IMR-90 (cell line): ENCODE results near the gene CKAP2L. TPM values are rescaled to one million over a fixed set of nuclear protein-coding genes. Genes with fewer than 3 reads are reported as not detected.

Source experiments
- ATAC-seq: fragments of 200-7000 bp; cut with Tn5 transposase; 2 replicates; pipeline ENCODE4 v1.9.1; 2020; ENCODE audit warnings: low read depth, mild to moderate bottlenecking, moderate library complexity
- BruUV-seq: library from RNA; stranded (reverse); fragments of 400-500 nt; replicated peaks from 2 replicates; lab custom pipeline; 2021; lab: Mats Ljungman, UMichigan
- CTCF ChIA-PET: fragments of 300-600 bp; formaldehyde crosslinking; extraction: SDS; loops from one replicate; lab custom pipeline; 2021; ENCODE audit warnings: antibody characterized with exemption; lab: Yijun Ruan, JAX
- POLR2A ChIA-PET: fragments of 300-600 bp; sonication (Branson Sonifier 250); formaldehyde crosslinking; loops from one replicate; lab custom pipeline; 2022; ENCODE audit warnings: antibody characterized with exemption; ENCODE audit not compliant: unreplicated experiment; lab: Charles Lee
- DNase-seq: peaks from one replicate; pipeline ENCODE4 v3.0.0; 2013
- H2AFZ ChIP-seq: replicated peaks from 2 replicates; pipeline ENCODE3; 2013; ENCODE audit warnings: low read length, mild to moderate bottlenecking; ENCODE audit not compliant: poor library complexity
- H2AK5ac ChIP-seq: 2 replicates; pipeline ENCODE4 v1.6.1; 2013; ENCODE audit warnings: low read depth, low read length, inconsistent platforms
- H2AK9ac ChIP-seq: replicated peaks from 2 replicates; pipeline ENCODE3; 2013; ENCODE audit warnings: mild to moderate bottlenecking, low read depth, low read length, moderate library complexity; ENCODE audit not compliant: poor library complexity
- H2BK120ac ChIP-seq: 2 replicates; pipeline ENCODE4 v1.6.1; 2013; ENCODE audit warnings: low read depth, low read length, inconsistent platforms
- H2BK15ac ChIP-seq: 3 replicates; pipeline ENCODE4 v1.6.1; 2013; ENCODE audit warnings: low read depth, low read length, inconsistent platforms
- H2BK20ac ChIP-seq: 2 replicates; pipeline ENCODE4 v1.6.1; 2013; ENCODE audit warnings: low read depth, mild to moderate bottlenecking, inconsistent platforms, low read length, moderate library complexity
- H2BK5ac ChIP-seq: 2 replicates; pipeline ENCODE4 v1.6.1; 2013; ENCODE audit warnings: mild to moderate bottlenecking, low read depth, low read length, inconsistent platforms; ENCODE audit not compliant: poor library complexity, severe bottlenecking
- H3K14ac ChIP-seq: replicated peaks from 2 replicates; pipeline ENCODE4 v1.6.1; 2013; ENCODE audit warnings: low read depth, low read length, inconsistent platforms
- H3K18ac ChIP-seq: 2 replicates; pipeline ENCODE4 v1.6.1; 2013; ENCODE audit warnings: low read depth, low read length, control low read depth
- H3K23ac ChIP-seq: 2 replicates; pipeline ENCODE4 v1.6.1; 2013; ENCODE audit warnings: low read depth, low read length, inconsistent platforms
- H3K27ac ChIP-seq: 2 replicates; pipeline ENCODE4 v1.5.1; 2013; ENCODE audit warnings: mild to moderate bottlenecking, control low read depth, low read length; ENCODE audit not compliant: insufficient read depth
- H3K27me3 ChIP-seq: 2 replicates; pipeline ENCODE4 v1.6.1; 2013; ENCODE audit warnings: low read length; ENCODE audit not compliant: control insufficient read depth, insufficient read depth
- H3K36me3 ChIP-seq: 2 replicates; pipeline ENCODE4 v1.6.1; 2013; ENCODE audit warnings: low read length, mixed read lengths; ENCODE audit not compliant: control insufficient read depth, insufficient read depth
- H3K4ac ChIP-seq: 2 replicates; pipeline ENCODE4 v1.6.1; 2013; ENCODE audit warnings: low read depth, low read length, inconsistent platforms
- H3K4me1 ChIP-seq: 2 replicates; pipeline ENCODE4 v1.6.1; 2013; ENCODE audit warnings: low read length, mixed read lengths; ENCODE audit not compliant: control insufficient read depth, insufficient read depth
- H3K4me2 ChIP-seq: 2 replicates; pipeline ENCODE4 v1.6.1; 2013; ENCODE audit warnings: low read depth, mild to moderate bottlenecking, control low read depth, low read length, moderate library complexity
- H3K4me3 ChIP-seq: 2 replicates; pipeline ENCODE4 v1.5.1; 2013; ENCODE audit warnings: low read depth, mild to moderate bottlenecking, control low read depth, low read length, moderate library complexity; ENCODE audit not compliant: insufficient read depth
- H3K56ac ChIP-seq: 2 replicates; pipeline ENCODE4 v1.6.1; 2013; ENCODE audit warnings: low read length, inconsistent platforms; ENCODE audit not compliant: insufficient read depth; ENCODE audit errors: extremely low read depth
- H3K79me1 ChIP-seq, 2 experiments: 2 replicates each; pipeline ENCODE4 v1.6.1; 2013; ENCODE audit warnings: low read length in 2 of 2, inconsistent platforms in 1 of 2, low read depth in 1 of 2
- H3K9ac ChIP-seq: 2 replicates; pipeline ENCODE4 v1.6.1; 2013; ENCODE audit warnings: low read depth, low read length, control low read depth
- H3K9me1 ChIP-seq: 2 replicates; pipeline ENCODE4 v1.6.1; 2013; ENCODE audit warnings: low read length, inconsistent platforms; ENCODE audit not compliant: insufficient read depth
- H3K9me3 ChIP-seq: 2 replicates; pipeline ENCODE4 v1.6.1; 2013; ENCODE audit warnings: low read length; ENCODE audit not compliant: control insufficient read depth, insufficient read depth
- H4K20me1 ChIP-seq: 2 replicates; pipeline ENCODE4 v1.6.1; 2013; ENCODE audit warnings: low read length, inconsistent platforms; ENCODE audit not compliant: insufficient read depth
- H4K5ac ChIP-seq: 2 replicates; pipeline ENCODE4 v1.6.1; 2013; ENCODE audit warnings: mild to moderate bottlenecking, low read depth, low read length, control low read depth
- H4K8ac ChIP-seq, 2 experiments: 2 replicates each; pipeline ENCODE4 v1.6.1; 2013; ENCODE audit warnings: low read depth in 2 of 2, low read length in 2 of 2, control low read depth in 1 of 2, inconsistent platforms in 1 of 2
- H4K91ac ChIP-seq: 2 replicates; pipeline ENCODE4 v1.6.1; 2013; ENCODE audit warnings: low read depth, low read length, inconsistent platforms; ENCODE audit not compliant: insufficient read depth
- RFX5 ChIP-seq: IDR thresholded peaks from 2 replicates; pipeline ENCODE4 v1.8.0; 2012; ENCODE audit warnings: low read depth, mild to moderate bottlenecking, low read length, moderate library complexity
- WGBS, 2 experiments: methylation state at CpG; one replicate each; pipeline versions ENCODE4 v1.1.5 to v1.1.7; 2013; ENCODE audit warnings: missing lambda C conversion rate in 2 of 2; ENCODE audit not compliant: insufficient read length in 1 of 2; ENCODE audit errors: extremely low coverage in 2 of 2; 5-methylcytosine and 5-hydroxymethylcytosine counted together
- dilution Hi-C: fragments of 300-500 bp; cut with HindIII; formaldehyde crosslinking; loops from one replicate; pipeline ENCODE4 v1.14.3; 2018; ENCODE audit warnings: low sequenced_read_pairs; ENCODE audit not compliant: unreplicated experiment
- in situ Hi-C: fragments of 300-500 bp; cut with MboI; formaldehyde crosslinking; loops from 3 replicates; pipeline ENCODE4 v1.14.3; 2019; ENCODE audit warnings: low sequenced_read_pairs, inconsistent platforms, mixed read lengths
- intact Hi-C: fragments of 100-400 bp; cut with micrococcal nuclease; formaldehyde crosslinking; loops from 2 replicates; pipeline ENCODE4 v1.10.0; 2022
- polyA plus RNA-seq, 3 experiments: library from polyadenylated mRNA; depleted of rRNA; stranded (reverse); fragments of >200 nt; gene quantifications; 2 replicates each; pipeline ENCODE4 v1.2.3, GENCODE V29; 2012; ENCODE audit warnings: low replicate concordance in 1 of 3
- total RNA-seq: library from RNA; depleted of rRNA; stranded (reverse); fragments of >200 nt; gene quantifications from 2 replicates; pipeline ENCODE4 v1.2.3, GENCODE V29; 2012

Gene CKAP2L
- total and polyA plus RNA-seq, 2 of the 4 experiments (the other 2 are of a cell fraction), result 6.4 to 9.9 TPM

DNA sequence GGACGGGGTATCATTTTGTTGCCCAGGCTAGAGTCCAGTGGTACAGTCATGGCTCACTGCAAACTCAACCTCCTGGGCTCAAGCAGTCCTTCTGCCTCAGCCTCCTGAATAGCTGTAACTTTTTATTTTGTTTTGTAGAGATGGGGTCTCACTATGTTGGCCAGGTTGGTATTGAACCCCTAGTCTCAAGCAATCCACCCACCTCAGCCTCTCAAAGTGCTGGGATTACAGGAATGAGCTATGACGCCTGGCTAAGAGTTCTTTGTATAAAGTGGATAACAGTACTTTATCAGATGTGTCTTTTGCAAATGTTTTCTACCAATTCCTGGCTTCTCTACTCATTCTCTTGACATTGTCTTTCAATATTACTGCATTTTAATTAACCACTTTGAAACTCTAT lies 60.7 kb downstream of the CKAP2L start:
- no peak overlapping the region for H3K56ac ChIP-seq
- H2BK5ac ChIP-seq, result no peak overlapping the region
- 0 out of 2 replicates have a peak, but pooled peaks cover 4% of the 10 kb centered on the region for H3K4me1 ChIP-seq
- no peak overlapping the region for H2AK5ac ChIP-seq
- H4K5ac ChIP-seq, result no peak overlapping the region
- H3K4me3 ChIP-seq, result no peak overlapping the region
- no peak overlapping the region for H3K14ac ChIP-seq
- H2BK120ac ChIP-seq, result no peak overlapping the region
- no TSS peak for BruUV-seq
- no peak overlapping the region for H2BK15ac ChIP-seq
- no peaks in the 10 kb centered on the region for H4K20me1 ChIP-seq
- no peak for TF ChIP-seq RFX5
- H3K79me1 ChIP-seq, result no peaks in the 10 kb centered on the region
- WGBS, 2 experiments, result no CpG with 5 or more reads among the region's 2 CpGs
- no peaks in the 10 kb centered on the region for H3K27me3 ChIP-seq
- no peak overlapping the region for H3K27ac ChIP-seq
- in situ Hi-C loops (no loop called here), intact Hi-C loops (no loop called here), dilution Hi-C loops (no loop called here)
- no peak overlapping the region for H2AK9ac ChIP-seq
- no peak overlapping the region for H2BK20ac ChIP-seq
- H3K9me3 ChIP-seq, result no peaks in the 10 kb centered on the region
- no peak overlapping the region for H2AFZ ChIP-seq
- H4K91ac ChIP-seq, result no peak overlapping the region
- POLR2A ChIA-PET, result no interaction called here
- ATAC-seq, result no peak
- H3K9me1 ChIP-seq, result no peaks in the 10 kb centered on the region
- no peak overlapping the region for H4K8ac ChIP-seq
- CTCF ChIA-PET, result no interaction called here
- no peak overlapping the region for H3K4ac ChIP-seq
- H3K18ac ChIP-seq, result no peak overlapping the region
- DNase-seq, result no peak
- H3K9ac ChIP-seq, result no peak overlapping the region
- H3K4me2 ChIP-seq, result no peak overlapping the region
- H3K23ac ChIP-seq, result no peak overlapping the region
- no peaks in the 10 kb centered on the region for H3K36me3 ChIP-seq
